Measurements from ENCODE around the gene ADAM19.

Gene ADAM19

DNA sequence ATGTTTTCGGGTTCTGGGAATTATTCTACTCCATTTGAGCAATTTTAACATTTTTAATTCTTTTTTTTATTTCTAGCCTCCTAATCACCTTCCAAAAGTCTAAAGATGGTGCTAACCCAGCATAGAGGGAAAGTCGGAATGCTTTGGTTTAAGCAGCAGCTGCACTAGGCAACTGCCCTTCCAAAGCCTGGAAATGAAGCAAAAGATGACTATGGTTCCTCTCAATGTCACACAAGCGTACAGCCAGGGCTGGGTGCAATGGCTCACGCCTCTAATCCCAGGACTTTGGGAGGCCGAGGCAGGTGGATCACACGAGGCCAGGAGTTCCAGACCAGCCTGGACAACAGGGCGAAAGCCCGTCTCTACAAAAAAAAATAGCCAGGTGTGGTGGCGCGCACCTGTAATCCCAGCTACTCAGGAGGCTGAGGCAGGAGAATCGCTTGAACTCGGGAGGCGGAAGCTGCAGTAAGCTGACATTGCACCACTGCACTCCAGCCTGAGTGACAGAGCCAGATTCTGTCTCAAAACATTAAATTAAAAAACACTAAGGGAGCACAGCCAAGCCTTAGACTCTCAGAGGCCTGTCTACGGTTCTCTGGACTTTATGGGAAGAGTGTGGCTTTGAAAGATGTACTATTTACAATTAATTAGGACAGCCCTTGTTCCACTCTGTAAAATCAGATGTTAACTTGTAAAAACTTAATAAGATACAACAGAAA lies 33.1 kb downstream of the ADAM19 start:
- H3K4me2 ChIP-seq (ENCODE audit: low read length, poor library complexity, severe bottlenecking), result no peak overlapping the region
- peak overlapping the region; percentile 40 for H2AK5ac ChIP-seq (ENCODE audit: low read length, severe bottlenecking)
- no peak overlapping the region for H3K14ac ChIP-seq (ENCODE audit: low read length in 2 of 2)
- peaks cover 17% of the 10 kb centered on the region for H3K4me1 ChIP-seq (ENCODE audit: control insufficient read depth, insufficient read depth, low read depth, low read length)
- H3K79me1 ChIP-seq (replicated peaks; ENCODE audit: low read length, poor library complexity, severe bottlenecking), result peaks cover 2% of the 10 kb centered on the region
- H3K9me3 ChIP-seq (ENCODE audit: control insufficient read depth, low read length), result no peaks in the 10 kb centered on the region
- H3K9ac ChIP-seq (ENCODE audit: low read length), result no peak overlapping the region
- no peak overlapping the region for H3K27ac ChIP-seq (ENCODE audit: low read length, poor library complexity, severe bottlenecking)
- H4K91ac ChIP-seq (ENCODE audit: low read length), result no peak overlapping the region
- DNase-seq, result no peak
- no peak overlapping the region for H2BK5ac ChIP-seq (ENCODE audit: low read depth, low read length, poor library complexity, severe bottlenecking)
- peaks cover 2 to 13% of the 10 kb centered on the region in 2 experiments for H3K36me3 ChIP-seq (ENCODE audit: control insufficient read depth in 1 of 2, insufficient read depth in 2 of 2, low read depth in 1 of 2, low read length in 2 of 2)
- H2BK120ac ChIP-seq (ENCODE audit: low read depth, low read length), result no peak overlapping the region
- no peak overlapping the region for H2BK15ac ChIP-seq (ENCODE audit: low read depth, poor library complexity, severe bottlenecking)
- H3K4me3 ChIP-seq (ENCODE audit: insufficient read depth in 1 of 2, low read depth in 1 of 2, low read length in 2 of 2), result no peak overlapping the region
- no peaks in the 10 kb centered on the region for H3K27me3 ChIP-seq (ENCODE audit: control insufficient read depth in 1 of 2, insufficient read depth in 1 of 2, low read length in 2 of 2)
- no peak overlapping the region for H3K4ac ChIP-seq (ENCODE audit: low read depth in 1 of 2, low read length in 2 of 2)
- no peak overlapping the region for H3K23ac ChIP-seq (ENCODE audit: low read length in 2 of 2)
- peak overlapping the region in 1 of 2 experiments; percentile 73 for H2BK12ac ChIP-seq (ENCODE audit: low read length in 2 of 2)
- no peak overlapping the region for H3K18ac ChIP-seq (ENCODE audit: low read depth in 1 of 2, low read length in 2 of 2)
- 98% methylated on average over 13 of the region's 14 CpGs for WGBS
- H2AFZ ChIP-seq (ENCODE audit: low read depth, low read length), result no peak overlapping the region
- H4K8ac ChIP-seq (ENCODE audit: low read length), result no peak overlapping the region

DNA sequence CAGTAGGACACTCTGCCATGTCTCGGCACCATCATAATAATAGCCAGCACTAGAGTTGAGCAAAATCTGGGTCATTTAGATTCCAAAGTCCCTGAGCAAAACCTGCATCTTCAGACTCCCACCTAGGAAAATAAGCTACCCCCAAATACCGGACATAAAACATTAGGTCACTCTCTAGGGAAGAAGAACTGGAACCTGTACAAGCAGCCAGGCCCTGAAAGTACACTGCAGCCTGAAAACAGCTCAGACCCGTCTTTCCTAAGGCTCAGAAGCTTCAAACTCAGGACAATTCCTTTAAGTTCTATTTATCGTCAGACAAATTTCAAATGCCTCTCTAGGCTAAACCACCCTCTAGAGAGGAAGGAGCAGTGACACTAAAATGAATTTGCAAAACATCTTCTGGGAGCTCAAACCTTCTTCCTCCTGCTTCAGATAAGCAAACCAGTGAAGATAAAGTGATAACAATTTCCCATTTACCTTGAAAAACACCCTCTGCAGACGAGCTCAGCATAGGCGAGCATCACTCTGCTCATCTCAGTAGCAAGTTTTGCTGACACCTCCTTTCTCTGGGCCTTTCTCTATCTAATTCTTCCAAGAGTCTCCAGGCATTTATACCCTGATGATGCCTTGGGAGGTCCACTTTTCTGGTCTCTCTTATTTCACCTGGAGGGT lies 34.0 kb downstream of the ADAM19 start:
- H3K4me2 ChIP-seq (ENCODE audit: low read length, poor library complexity, severe bottlenecking), result peak overlapping the region; percentile 59
- H2BK5ac ChIP-seq (ENCODE audit: low read depth, low read length, poor library complexity, severe bottlenecking), result peak overlapping the region; percentile 74
- peak overlapping the region; percentile 96 for H3K27ac ChIP-seq (ENCODE audit: low read length, poor library complexity, severe bottlenecking)
- WGBS, result 66% methylated on average over 6 of the region's 6 CpGs
- DNase-seq, result no peak
- H3K23ac ChIP-seq (ENCODE audit: low read length in 2 of 2), result peak overlapping the region in 1 of 2 experiments; percentile 26
- no peak overlapping the region for H2BK120ac ChIP-seq (ENCODE audit: low read depth, low read length)
- no peak overlapping the region for H2BK15ac ChIP-seq (ENCODE audit: low read depth, poor library complexity, severe bottlenecking)
- H3K9ac ChIP-seq (ENCODE audit: low read length), result peak overlapping the region; percentile 62
- H2AK5ac ChIP-seq (ENCODE audit: low read length, severe bottlenecking), result peak overlapping the region; percentile 70
- peaks cover 17% of the 10 kb centered on the region for H3K4me1 ChIP-seq (ENCODE audit: control insufficient read depth, insufficient read depth, low read depth, low read length)
- H2AFZ ChIP-seq (ENCODE audit: low read depth, low read length), result no peak overlapping the region
- peak overlapping the region; percentile 91 for H4K8ac ChIP-seq (ENCODE audit: low read length)
- no peak overlapping the region for H3K14ac ChIP-seq (ENCODE audit: low read length in 2 of 2)
- peak overlapping the region in 1 of 2 experiments; percentile 46 for H2BK12ac ChIP-seq (ENCODE audit: low read length in 2 of 2)
- no peaks in the 10 kb centered on the region for H3K9me3 ChIP-seq (ENCODE audit: control insufficient read depth, low read length)
- H3K79me1 ChIP-seq (replicated peaks; ENCODE audit: low read length, poor library complexity, severe bottlenecking), result peaks cover 7% of the 10 kb centered on the region
- peaks cover 9 to 18% of the 10 kb centered on the region in 2 experiments for H3K36me3 ChIP-seq (ENCODE audit: control insufficient read depth in 1 of 2, insufficient read depth in 2 of 2, low read depth in 1 of 2, low read length in 2 of 2)
- peak overlapping the region in 1 of 2 experiments; percentile 47 for H3K4ac ChIP-seq (ENCODE audit: low read depth in 1 of 2, low read length in 2 of 2)
- H3K18ac ChIP-seq (ENCODE audit: low read depth in 1 of 2, low read length in 2 of 2), result peak overlapping the region; percentile 38 to 63
- no peak overlapping the region for H4K91ac ChIP-seq (ENCODE audit: low read length)
- H3K27me3 ChIP-seq (ENCODE audit: control insufficient read depth in 1 of 2, insufficient read depth in 1 of 2, low read length in 2 of 2), result no peaks in the 10 kb centered on the region
- H3K4me3 ChIP-seq (ENCODE audit: insufficient read depth in 1 of 2, low read depth in 1 of 2, low read length in 2 of 2), result no peak overlapping the region

DNA sequence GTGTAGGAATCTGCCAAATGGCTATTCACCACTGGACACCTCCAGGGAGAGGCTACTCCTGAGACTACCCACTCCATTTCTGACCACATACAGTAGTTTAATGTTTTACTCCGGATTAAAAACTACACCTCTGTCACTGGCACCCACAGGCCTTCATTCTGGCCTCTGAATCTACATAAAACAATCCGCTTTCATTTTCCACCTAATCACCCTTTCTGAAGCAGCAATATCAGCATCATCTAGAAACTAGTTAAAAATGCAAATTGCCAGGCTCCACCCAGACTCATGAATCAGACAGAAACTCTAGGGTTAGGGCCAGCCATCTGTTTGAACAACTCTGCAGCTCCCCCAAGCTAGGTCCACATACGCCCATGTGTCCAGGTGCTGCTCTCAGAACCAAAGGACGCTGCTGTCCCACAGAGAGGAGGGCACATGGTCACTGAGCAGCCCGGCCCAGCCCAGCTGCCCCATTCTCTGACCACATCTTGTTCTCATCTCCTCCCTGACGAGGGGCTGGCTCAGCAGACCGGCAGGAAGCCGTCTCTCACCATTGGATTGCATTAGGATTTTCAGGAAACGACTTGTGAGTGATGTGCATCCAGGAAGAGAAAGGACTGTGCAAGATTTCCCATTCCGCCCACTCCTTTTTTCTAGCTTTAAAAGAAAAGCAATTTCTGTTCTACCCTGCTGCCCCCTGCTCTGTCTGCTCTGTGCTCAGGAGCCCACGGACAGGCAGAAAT lies 34.7 kb downstream of the ADAM19 start:
- Histone ChIP-seq H4K8ac (ENCODE audit: low read length) (peak overlapping the region; percentile 93), H2AK5ac (ENCODE audit: low read length, severe bottlenecking) (peak overlapping the region; percentile 70), H2BK120ac (ENCODE audit: low read depth, low read length) (peak overlapping the region; percentile 51), H4K91ac (ENCODE audit: low read length) (peak overlapping the region; percentile 75), H3K23ac (ENCODE audit: low read length in 2 of 2) (peak overlapping the region in 1 of 2 experiments; percentile 26), H3K14ac (ENCODE audit: low read length in 2 of 2) (peak overlapping the region in 1 of 2 experiments; percentile 68), H3K79me1 (replicated peaks; ENCODE audit: low read length, poor library complexity, severe bottlenecking) (peaks cover 12% of the 10 kb centered on the region), H3K4me1 (ENCODE audit: control insufficient read depth, insufficient read depth, low read depth, low read length) (peaks cover 16% of the 10 kb centered on the region), H3K27ac (ENCODE audit: low read length, poor library complexity, severe bottlenecking) (peak overlapping the region; percentile 96), H3K4ac (ENCODE audit: low read depth in 1 of 2, low read length in 2 of 2) (peak overlapping the region; percentile 47 to 48), H3K9ac (ENCODE audit: low read length) (peak overlapping the region; percentile 62), H3K18ac (ENCODE audit: low read depth in 1 of 2, low read length in 2 of 2) (peak overlapping the region; percentile 63 to 96), H3K4me2 (ENCODE audit: low read length, poor library complexity, severe bottlenecking) (peak overlapping the region; percentile 59), H2BK12ac (ENCODE audit: low read length in 2 of 2) (peak overlapping the region in 1 of 2 experiments; percentile 84), H3K36me3 (ENCODE audit: control insufficient read depth in 1 of 2, insufficient read depth in 2 of 2, low read depth in 1 of 2, low read length in 2 of 2) (peaks cover 9 to 22% of the 10 kb centered on the region in 2 experiments), H2BK15ac (ENCODE audit: low read depth, poor library complexity, severe bottlenecking) (peak overlapping the region; percentile 6), H3K9me3 (ENCODE audit: control insufficient read depth, low read length) (no peaks in the 10 kb centered on the region), H3K4me3 (ENCODE audit: insufficient read depth in 1 of 2, low read depth in 1 of 2, low read length in 2 of 2) (peak overlapping the region in 1 of 2 experiments; percentile 32), H2AFZ (ENCODE audit: low read depth, low read length) (peak overlapping the region; percentile 72), H2BK5ac (ENCODE audit: low read depth, low read length, poor library complexity, severe bottlenecking) (peak overlapping the region; percentile 74), H3K27me3 (ENCODE audit: control insufficient read depth in 1 of 2, insufficient read depth in 1 of 2, low read length in 2 of 2) (no peaks in the 10 kb centered on the region)
- WGBS, result 33% methylated on average over 10 of the region's 11 CpGs
- DNase-seq, result peak; percentile 81

Data from mesenchymal stem cell (in vitro differentiated cells and primary cell).